Prostate gland (tissue), 2 donors: ENCODE measurements around the gene ZNF319.

ENCODE experiments used
- POLR2A ChIP-seq: fragments of 450-650 bp; IDR thresholded peaks from one replicate; pipeline ENCODE4 v1.6.1; 2016; ENCODE audit warnings: antibody characterized with exemption, mild to moderate bottlenecking
- TF ChIP-seq, protein P1 (sequence below), 4 experiments: fragments of 200-600 bp in 2 of 4; fragments of 450-650 bp in 2 of 4; sonication (generic) in 2 of 4; IDR thresholded peaks; 1 replicate in 3 of 4; 2 replicates in 1 of 4; pipeline ENCODE4 v1.5.1; 2016 to 2019; ENCODE audit warnings: antibody characterized with exemption in 4 of 4, mild to moderate bottlenecking in 2 of 4, moderate library complexity in 2 of 4

DNA sequence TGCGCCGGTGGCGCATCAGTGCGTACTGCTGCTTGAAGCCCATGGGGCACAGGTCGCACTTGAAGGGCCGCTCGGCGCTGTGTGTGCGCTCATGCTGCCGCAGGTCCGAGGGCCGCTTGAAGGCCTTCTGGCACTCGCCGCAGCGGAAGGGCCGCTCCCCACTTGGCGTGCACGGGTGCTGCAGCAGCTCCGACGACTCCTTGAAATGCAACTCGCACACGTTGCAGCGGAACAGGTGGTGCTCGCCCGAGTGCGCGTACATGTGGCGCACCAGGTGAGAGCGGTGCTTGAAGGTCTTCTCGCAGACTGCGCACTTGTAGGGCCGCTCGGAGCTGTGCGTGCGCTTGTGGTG is 3.3 kb downstream of the ZNF319 start:
- TF ChIP-seq, protein P1, sequence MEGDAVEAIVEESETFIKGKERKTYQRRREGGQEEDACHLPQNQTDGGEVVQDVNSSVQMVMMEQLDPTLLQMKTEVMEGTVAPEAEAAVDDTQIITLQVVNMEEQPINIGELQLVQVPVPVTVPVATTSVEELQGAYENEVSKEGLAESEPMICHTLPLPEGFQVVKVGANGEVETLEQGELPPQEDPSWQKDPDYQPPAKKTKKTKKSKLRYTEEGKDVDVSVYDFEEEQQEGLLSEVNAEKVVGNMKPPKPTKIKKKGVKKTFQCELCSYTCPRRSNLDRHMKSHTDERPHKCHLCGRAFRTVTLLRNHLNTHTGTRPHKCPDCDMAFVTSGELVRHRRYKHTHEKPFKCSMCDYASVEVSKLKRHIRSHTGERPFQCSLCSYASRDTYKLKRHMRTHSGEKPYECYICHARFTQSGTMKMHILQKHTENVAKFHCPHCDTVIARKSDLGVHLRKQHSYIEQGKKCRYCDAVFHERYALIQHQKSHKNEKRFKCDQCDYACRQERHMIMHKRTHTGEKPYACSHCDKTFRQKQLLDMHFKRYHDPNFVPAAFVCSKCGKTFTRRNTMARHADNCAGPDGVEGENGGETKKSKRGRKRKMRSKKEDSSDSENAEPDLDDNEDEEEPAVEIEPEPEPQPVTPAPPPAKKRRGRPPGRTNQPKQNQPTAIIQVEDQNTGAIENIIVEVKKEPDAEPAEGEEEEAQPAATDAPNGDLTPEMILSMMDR (IDR thresholded peaks at IDR 0.05), result no peak
- TF ChIP-seq POLR2A, result no peak
